Neural cell (in vitro differentiated cells): Measurements from ENCODE around the gene PSME3IP1.

Experiments used
- CTCF ChIP-seq: fragments of 450-650 bp; IDR thresholded peaks from 2 replicates; pipeline ENCODE4 v1.5.1; 2014; ENCODE audit warnings: antibody characterized with exemption, mild to moderate bottlenecking, moderate library complexity; ENCODE audit not compliant: poor library complexity, severe bottlenecking
- EZH2 ChIP-seq: fragments of 200-600, 300-800 bp; shearing (Covaris generic), sonication (generic); IDR thresholded peaks from 2 replicates; pipeline ENCODE4 v1.6.1; 2014; ENCODE audit warnings: antibody characterized with exemption, low read length, borderline replicate concordance, mild to moderate bottlenecking; ENCODE audit not compliant: insufficient read depth, poor library complexity, severe bottlenecking
- MXI1 ChIP-seq: fragments of 450-650 bp; conservative IDR thresholded peaks from 2 replicates; pipeline ENCODE4 v1.6.1; 2014; ENCODE audit warnings: antibody characterized with exemption, mild to moderate bottlenecking; ENCODE audit not compliant: poor library complexity, severe bottlenecking
- POLR2AphosphoS5 ChIP-seq: IDR thresholded peaks from 2 replicates; pipeline ENCODE4 v1.6.1; 2012
- RAD21 ChIP-seq: fragments of 450-650 bp; conservative IDR thresholded peaks from 2 replicates; pipeline ENCODE4 v1.6.1; 2014; ENCODE audit warnings: antibody characterized with exemption, mild to moderate bottlenecking, moderate library complexity
- SMC3 ChIP-seq: fragments of 450-650 bp; conservative IDR thresholded peaks from 2 replicates; pipeline ENCODE4 v1.6.1; 2014; ENCODE audit warnings: antibody characterized with exemption, mild to moderate bottlenecking, moderate library complexity; ENCODE audit not compliant: poor library complexity
- TAF1 ChIP-seq: IDR thresholded peaks from 2 replicates; pipeline ENCODE4 v1.6.1; 2012; ENCODE audit warnings: low read depth

DNA sequence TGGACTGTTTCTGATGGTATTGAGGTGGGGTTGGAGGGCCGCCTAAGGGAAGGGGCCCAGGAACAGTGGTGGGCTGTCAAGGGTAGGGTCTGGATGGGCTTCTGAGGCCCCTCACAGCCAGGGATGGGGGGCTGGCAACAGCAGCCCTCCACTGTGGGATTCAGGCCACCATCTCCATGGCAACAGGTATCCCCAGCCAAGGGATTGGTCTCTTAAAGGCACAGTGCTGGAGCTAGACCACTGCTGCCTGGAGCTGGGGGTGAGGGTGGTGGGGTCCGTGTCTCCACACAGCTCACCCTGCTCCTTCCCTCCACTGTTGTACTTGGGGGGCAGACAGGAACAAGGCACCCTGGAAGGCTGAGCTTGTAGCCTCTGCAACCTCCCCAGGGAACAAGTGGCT is 41.8 kb downstream of the PSME3IP1 start:
- TF ChIP-seq POLR2AphosphoS5 (no peak), EZH2 (no peak), TAF1 (no peak), SMC3 (no peak), CTCF (no peak), MXI1 (no peak), RAD21 (no peak)
